ENCODE measurements around the gene EIF4EBP2. TPM values are rescaled to one million over a fixed set of nuclear protein-coding genes. Genes with fewer than 3 reads are reported as not detected.

EIF4EBP2 gene
- total and polyA plus RNA-seq, 2 experiments from 2014 or later, result 42.0 to 131 TPM

GRCh38 chr10:70376436-70377378 lies 27.2 kb upstream of the EIF4EBP2 start:
- DNase-seq (ENCODE audit: low spot score) (no peak), ATAC-seq (no peak)
- H3K36me3 Mint-ChIP-seq (ENCODE audit: low read depth), result peaks cover 30% of the 10 kb centered on the region; the same call in 2 of the 3 replicates
- Histone ChIP-seq H3F3A (replicated peaks; ENCODE audit: low read depth) (peaks cover 9% of the 10 kb centered on the region; the same call in 1 of the 2 replicates), H3K27ac (ENCODE audit: low read depth) (no peak overlapping the region), H4K20me1 (replicated peaks; ENCODE audit: insufficient read depth) (peaks cover 14% of the 10 kb centered on the region), H3K4me1 (ENCODE audit: insufficient read depth) (peaks cover 10% of the 10 kb centered on the region; the same call in 1 of the 2 replicates), H3K79me2 (replicated peaks; ENCODE audit: insufficient read depth) (peaks cover 21% of the 10 kb centered on the region), H2AFZ (no peak overlapping the region), H3K4me3 (no peak overlapping the region), H3K4me2 (no peak overlapping the region), H3K9me2 (ENCODE audit: insufficient read depth) (no peaks in the 10 kb centered on the region), H3K36me3 (ENCODE audit: insufficient read depth) (no peaks in the 10 kb centered on the region; the same call in 1 of the 2 replicates), H3K27me3 (ENCODE audit: insufficient read depth) (peaks cover 13% of the 10 kb centered on the region)
- H3K27me3 Mint-ChIP-seq (ENCODE audit: insufficient read depth, low read depth, poor library complexity), result peaks cover 16% of the 10 kb centered on the region
- peaks cover 30% of the 10 kb centered on the region for H3K4me1 Mint-ChIP-seq
- TF ChIP-seq EZH2phosphoT487 (IDR thresholded peaks at IDR 0.05; ENCODE audit: unreplicated experiment), result no peak
- no peak for TF ChIP-seq JUNB (IDR thresholded peaks at IDR 0.05; ENCODE audit: unreplicated experiment)
- TF ChIP-seq STAT1 (IDR thresholded peaks at IDR 0.05; ENCODE audit: unreplicated experiment), result no peak
- no peak for TF ChIP-seq POLR2AphosphoS5 (IDR thresholded peaks at IDR 0.05; ENCODE audit: low read depth)
- no peak for TF ChIP-seq ZNF114 (CRISPR knock-in tag; IDR thresholded peaks at IDR 0.05)
- TF ChIP-seq CREB1 (CRISPR knock-in tag; IDR thresholded peaks at IDR 0.05; ENCODE audit: low read depth), result no peak
- H3K4me3 Mint-ChIP-seq, result no peak overlapping the region; the same call in 2 of the 3 replicates
- H3K27ac Mint-ChIP-seq, result peak overlapping the region; percentile 5; the same call in 1 of the 2 replicates
- H3K9me3 Mint-ChIP-seq, result peaks cover 2% of the 10 kb centered on the region; the same call in 1 of the 3 replicates

GRCh38 chr10:70378122-70378521 lies 25.8 kb upstream of the EIF4EBP2 start:
- Histone ChIP-seq H3K36me3 (ENCODE audit: insufficient read depth) (no peaks in the 10 kb centered on the region; the same call in 1 of the 2 replicates), H3K4me2 (no peak overlapping the region), H3K27me3 (ENCODE audit: insufficient read depth) (peaks cover 13% of the 10 kb centered on the region), H4K20me1 (replicated peaks; ENCODE audit: insufficient read depth) (peaks cover 14% of the 10 kb centered on the region), H2AFZ (no peak overlapping the region), H3K79me2 (replicated peaks; ENCODE audit: insufficient read depth) (peaks cover 21% of the 10 kb centered on the region), H3K4me3 (no peak overlapping the region), H3K9me2 (ENCODE audit: insufficient read depth) (no peaks in the 10 kb centered on the region), H3K27ac (ENCODE audit: low read depth) (no peak overlapping the region), H3F3A (replicated peaks; ENCODE audit: low read depth) (peaks cover 16% of the 10 kb centered on the region), H3K4me1 (ENCODE audit: insufficient read depth) (peaks cover 11% of the 10 kb centered on the region; the same call in 1 of the 2 replicates)
- Mint-ChIP-seq H3K4me1 (peaks cover 32% of the 10 kb centered on the region), H3K27ac (no peak overlapping the region), H3K36me3 (ENCODE audit: low read depth) (peaks cover 23% of the 10 kb centered on the region; the same call in 2 of the 3 replicates), H3K4me3 (no peak overlapping the region), H3K27me3 (ENCODE audit: insufficient read depth, low read depth, poor library complexity) (peaks cover 26% of the 10 kb centered on the region), H3K9me3 (peaks cover 2% of the 10 kb centered on the region; the same call in 1 of the 3 replicates)
- ATAC-seq (no peak), DNase-seq (ENCODE audit: low spot score) (no peak)
- TF ChIP-seq STAT1 (IDR thresholded peaks at IDR 0.05; ENCODE audit: unreplicated experiment), result no peak

GRCh38 chr10:70379581-70380176 lies 24.3 kb upstream of the EIF4EBP2 start:
- peaks cover 21% of the 10 kb centered on the region for H3K79me2 ChIP-seq (replicated peaks; ENCODE audit: insufficient read depth)
- no peak overlapping the region for H3K4me2 ChIP-seq
- H2AFZ ChIP-seq, result no peak overlapping the region
- H3K4me1 ChIP-seq (ENCODE audit: insufficient read depth), result peaks cover 18% of the 10 kb centered on the region; the same call in 1 of the 2 replicates
- H3K27ac Mint-ChIP-seq, result no peak overlapping the region
- no peak overlapping the region for H3K27ac ChIP-seq (ENCODE audit: low read depth)
- peaks cover 30% of the 10 kb centered on the region for H3K27me3 Mint-ChIP-seq (ENCODE audit: insufficient read depth, low read depth, poor library complexity)
- peaks cover 36% of the 10 kb centered on the region for H3K4me1 Mint-ChIP-seq
- DNase-seq (ENCODE audit: low spot score) (peak; percentile 83), ATAC-seq (peak; percentile 5; the same call in 2 of the 3 replicates)
- H3F3A ChIP-seq (replicated peaks; ENCODE audit: low read depth), result peaks cover 23% of the 10 kb centered on the region
- TF ChIP-seq ZNF331 (CRISPR knock-in tag; IDR thresholded peaks at IDR 0.05; ENCODE audit: low read depth) (no peak), CTCF (conservative IDR thresholded peaks at IDR 0.05; ENCODE audit: low read depth in 2 of 2) (peak; percentile 86 to 89)
- no peaks in the 10 kb centered on the region; the same call in 1 of the 2 replicates for H3K36me3 ChIP-seq (ENCODE audit: insufficient read depth)
- H3K36me3 Mint-ChIP-seq (ENCODE audit: low read depth), result peaks cover 10% of the 10 kb centered on the region; the same call in 2 of the 3 replicates
- no peak overlapping the region for H3K4me3 Mint-ChIP-seq
- peaks cover 2% of the 10 kb centered on the region; the same call in 1 of the 3 replicates for H3K9me3 Mint-ChIP-seq
- H4K20me1 ChIP-seq (replicated peaks; ENCODE audit: insufficient read depth), result peaks cover 14% of the 10 kb centered on the region
- peaks cover 13% of the 10 kb centered on the region for H3K27me3 ChIP-seq (ENCODE audit: insufficient read depth)
- no peak overlapping the region for H3K4me3 ChIP-seq
- H3K9me2 ChIP-seq (ENCODE audit: insufficient read depth), result no peaks in the 10 kb centered on the region
